Neural progenitor cell (in vitro differentiated cells): Measurements from ENCODE around the gene CDH10. TPM values are rescaled to one million over a fixed set of nuclear protein-coding genes. Genes with fewer than 3 reads are reported as not detected.

Experiments used
- DNase-seq: peaks from one replicate; pipeline ENCODE4 v3.0.0-alpha.2; 2016; ENCODE audit warnings: low spot score
- H2AFZ ChIP-seq: fragments of 200-600 bp; sonication (generic); replicated peaks from 2 replicates; pipeline ENCODE4 v1.6.1; 2016; ENCODE audit warnings: antibody characterized with exemption
- H3F3A ChIP-seq: fragments of 200-600 bp; sonication (generic); 2 replicates; pipeline ENCODE4 v1.6.1; 2016; ENCODE audit warnings: antibody characterized with exemption, low read depth
- H3K27ac ChIP-seq: fragments of 200-600 bp; sonication (generic); 2 replicates; pipeline ENCODE4 v1.5.1; 2016; ENCODE audit warnings: mild to moderate bottlenecking
- H3K27me3 ChIP-seq: fragments of 200-600 bp; sonication (generic); 2 replicates; pipeline ENCODE4 v1.6.1; 2016; ENCODE audit warnings: mild to moderate bottlenecking, moderate library complexity
- H3K36me3 ChIP-seq: fragments of 200-600 bp; sonication (generic); 2 replicates; pipeline ENCODE4 v1.5.1; 2016
- H3K4me1 ChIP-seq: fragments of 200-600 bp; sonication (generic); 2 replicates; pipeline ENCODE4 v1.6.1; 2016; ENCODE audit warnings: mixed run types
- H3K4me2 ChIP-seq: fragments of 200-600 bp; sonication (generic); 2 replicates; pipeline ENCODE4 v1.6.1; 2016
- H3K4me3 ChIP-seq: fragments of 200-600 bp; sonication (generic); 2 replicates; pipeline ENCODE4 v1.5.1; 2016
- H3K79me2 ChIP-seq: fragments of 200-600 bp; sonication (generic); 2 replicates; pipeline ENCODE4 v1.6.1; 2016; ENCODE audit warnings: low read depth
- H3K9ac ChIP-seq: fragments of 200-600 bp; sonication (generic); 2 replicates; pipeline ENCODE4 v1.6.1; 2016
- H3K9me3 ChIP-seq: fragments of 200-600 bp; sonication (generic); 2 replicates; pipeline ENCODE4 v1.5.1; 2016; ENCODE audit warnings: low read depth
- H4K20me1 ChIP-seq: fragments of 200-600 bp; sonication (generic); 2 replicates; pipeline ENCODE4 v1.6.1; 2016; ENCODE audit warnings: low read depth
- H3K27ac Mint-ChIP-seq: 3 replicates; pipeline ENCODE4 v1.8.0; 2021; ENCODE audit warnings: mixed read lengths
- H3K27me3 Mint-ChIP-seq: 2 replicates; pipeline ENCODE4 v1.8.0; 2022; ENCODE audit warnings: low read depth, mild to moderate bottlenecking, inconsistent platforms, moderate library complexity, mixed read lengths; ENCODE audit not compliant: insufficient read depth
- H3K36me3 Mint-ChIP-seq: 3 replicates; pipeline ENCODE4 v1.8.0; 2021; ENCODE audit warnings: mixed read lengths
- H3K4me1 Mint-ChIP-seq: 3 replicates; pipeline ENCODE4 v1.8.0; 2021; ENCODE audit warnings: mixed read lengths
- H3K4me3 Mint-ChIP-seq: 3 replicates; pipeline ENCODE4 v1.8.0; 2021; ENCODE audit warnings: mild to moderate bottlenecking, moderate library complexity, mixed read lengths
- H3K9me3 Mint-ChIP-seq: 3 replicates; pipeline ENCODE4 v1.8.0; 2020; ENCODE audit warnings: mixed read lengths
- EZH2 ChIP-seq: fragments of 200-600 bp; sonication (generic); IDR thresholded peaks from 2 replicates; pipeline ENCODE4 v1.6.1; 2017; ENCODE audit warnings: antibody characterized with exemption, mild to moderate bottlenecking, moderate library complexity
- EZH2phosphoT487 ChIP-seq: fragments of 200-600 bp; sonication (generic); IDR thresholded peaks from 2 replicates; pipeline ENCODE4 v1.6.1; 2017; ENCODE audit warnings: antibody characterized with exemption
- total RNA-seq: library from RNA; depleted of rRNA; stranded (reverse); fragments of >200 nt; gene quantifications from 2 replicates; pipeline ENCODE4 v1.2.3, GENCODE V29; 2015; ENCODE audit warnings: low replicate concordance
- TF ChIP-seq, protein P1 (sequence below): fragments of 200-600 bp; sonication (generic); IDR thresholded peaks from 2 replicates; pipeline ENCODE4 v1.5.1; 2017; ENCODE audit warnings: antibody characterized with exemption, mild to moderate bottlenecking

CDH10 gene
- total RNA-seq, 1 donor from 2014 or later, result 0.19 TPM

DNA sequence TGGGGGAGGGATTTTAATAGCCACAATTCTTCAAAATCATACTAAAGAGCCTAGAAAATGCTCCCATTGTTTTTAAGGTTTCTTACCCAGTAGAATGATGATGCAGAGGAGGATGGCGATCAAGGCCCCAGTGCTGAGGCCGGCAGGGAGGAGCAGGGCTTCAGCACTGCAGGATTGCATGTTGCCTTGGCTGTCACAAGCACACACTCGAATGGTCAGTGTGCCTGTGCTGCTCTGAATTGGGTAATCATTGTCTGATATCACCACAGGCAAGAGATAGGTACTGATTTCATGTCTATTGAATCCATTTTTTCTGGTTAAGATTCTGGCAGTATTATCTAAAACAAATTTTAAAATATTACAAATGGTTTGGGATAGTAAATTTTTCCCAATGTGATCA, 153.3 kb downstream of the CDH10 start:
- peak; percentile 5 for DNase-seq
- H3K27me3 ChIP-seq, result no peaks in the 10 kb centered on the region
- H3K9ac ChIP-seq, result no peak overlapping the region
- no peaks in the 10 kb centered on the region for H3K9me3 ChIP-seq
- H3K4me3 Mint-ChIP-seq, result no peak overlapping the region
- H3F3A ChIP-seq, result no peaks in the 10 kb centered on the region
- H3K9me3 Mint-ChIP-seq, result no peaks in the 10 kb centered on the region
- H3K4me3 ChIP-seq, result no peak overlapping the region
- no peak overlapping the region for H2AFZ ChIP-seq
- no peak overlapping the region for H3K27ac ChIP-seq
- no peaks in the 10 kb centered on the region for H3K79me2 ChIP-seq
- no peaks in the 10 kb centered on the region for H3K36me3 ChIP-seq
- H3K27ac Mint-ChIP-seq, result no peak overlapping the region
- H3K4me2 ChIP-seq, result no peak overlapping the region
- H3K4me1 Mint-ChIP-seq, result peaks cover 6% of the 10 kb centered on the region
- H4K20me1 ChIP-seq, result no peaks in the 10 kb centered on the region
- H3K27me3 Mint-ChIP-seq, result no peaks in the 10 kb centered on the region
- no peak for TF ChIP-seq EZH2
- TF ChIP-seq EZH2phosphoT487, result no peak
- TF ChIP-seq, protein P1, sequence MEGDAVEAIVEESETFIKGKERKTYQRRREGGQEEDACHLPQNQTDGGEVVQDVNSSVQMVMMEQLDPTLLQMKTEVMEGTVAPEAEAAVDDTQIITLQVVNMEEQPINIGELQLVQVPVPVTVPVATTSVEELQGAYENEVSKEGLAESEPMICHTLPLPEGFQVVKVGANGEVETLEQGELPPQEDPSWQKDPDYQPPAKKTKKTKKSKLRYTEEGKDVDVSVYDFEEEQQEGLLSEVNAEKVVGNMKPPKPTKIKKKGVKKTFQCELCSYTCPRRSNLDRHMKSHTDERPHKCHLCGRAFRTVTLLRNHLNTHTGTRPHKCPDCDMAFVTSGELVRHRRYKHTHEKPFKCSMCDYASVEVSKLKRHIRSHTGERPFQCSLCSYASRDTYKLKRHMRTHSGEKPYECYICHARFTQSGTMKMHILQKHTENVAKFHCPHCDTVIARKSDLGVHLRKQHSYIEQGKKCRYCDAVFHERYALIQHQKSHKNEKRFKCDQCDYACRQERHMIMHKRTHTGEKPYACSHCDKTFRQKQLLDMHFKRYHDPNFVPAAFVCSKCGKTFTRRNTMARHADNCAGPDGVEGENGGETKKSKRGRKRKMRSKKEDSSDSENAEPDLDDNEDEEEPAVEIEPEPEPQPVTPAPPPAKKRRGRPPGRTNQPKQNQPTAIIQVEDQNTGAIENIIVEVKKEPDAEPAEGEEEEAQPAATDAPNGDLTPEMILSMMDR, result no peak
- H3K4me1 ChIP-seq, result no peaks in the 10 kb centered on the region
- peaks cover 10% of the 10 kb centered on the region for H3K36me3 Mint-ChIP-seq

DNA sequence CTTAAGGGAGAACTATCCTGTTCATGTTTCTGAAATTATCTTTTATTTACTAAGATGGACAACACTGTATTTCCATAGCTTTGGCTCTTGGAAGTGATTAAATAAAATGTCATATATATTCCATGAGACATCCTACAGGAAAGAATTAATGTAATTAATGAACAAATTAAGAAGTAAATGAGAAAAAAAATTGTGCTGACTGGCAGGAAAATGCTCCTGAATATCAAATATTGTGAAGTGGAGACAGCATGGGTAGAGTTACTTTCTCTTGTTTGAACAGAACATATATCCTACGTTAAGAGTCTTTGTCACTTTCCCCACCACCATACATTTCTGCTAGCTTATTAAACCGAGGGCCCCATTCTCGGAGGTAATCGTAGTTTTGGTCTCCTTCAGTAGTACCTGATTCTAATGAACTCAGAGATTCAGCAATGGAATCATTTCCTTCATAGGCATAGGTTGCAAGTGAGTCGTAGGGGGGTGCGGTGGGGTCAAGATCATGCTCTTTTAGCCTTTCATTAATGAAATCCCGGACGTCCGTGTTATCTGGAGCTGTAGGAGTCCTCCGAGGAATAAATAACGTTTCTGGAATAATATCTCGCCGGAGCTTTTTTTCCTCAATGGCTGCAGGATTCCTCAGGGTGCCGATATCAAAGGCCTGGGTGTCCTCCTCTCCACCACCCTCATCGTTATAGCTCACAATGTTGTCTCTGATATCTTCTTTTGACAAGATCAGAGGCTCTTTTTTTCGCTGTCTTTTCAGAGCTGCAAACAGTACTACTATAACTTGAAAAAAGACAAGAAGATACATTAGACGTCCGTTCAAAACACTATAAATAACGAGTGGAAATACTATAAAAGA, 157.2 kb downstream of the CDH10 start:
- H3K4me1 Mint-ChIP-seq, result peaks cover 4% of the 10 kb centered on the region
- H3K9me3 ChIP-seq, result no peaks in the 10 kb centered on the region
- H3K4me3 ChIP-seq, result no peak overlapping the region
- H3K27ac ChIP-seq, result no peak overlapping the region
- no peak overlapping the region for H3K9ac ChIP-seq
- peaks cover 8% of the 10 kb centered on the region for H3K36me3 Mint-ChIP-seq
- no peaks in the 10 kb centered on the region for H3K4me1 ChIP-seq
- H3F3A ChIP-seq, result no peaks in the 10 kb centered on the region
- H3K4me2 ChIP-seq, result no peak overlapping the region
- TF ChIP-seq, protein P1, result no peak
- TF ChIP-seq EZH2 (no peak), EZH2phosphoT487 (no peak)
- no peaks in the 10 kb centered on the region for H4K20me1 ChIP-seq
- H3K9me3 Mint-ChIP-seq, result no peaks in the 10 kb centered on the region
- H3K27me3 ChIP-seq, result no peaks in the 10 kb centered on the region
- no peak overlapping the region for H2AFZ ChIP-seq
- no peaks in the 10 kb centered on the region for H3K27me3 Mint-ChIP-seq
- no peak for DNase-seq
- H3K27ac Mint-ChIP-seq, result no peak overlapping the region
- H3K36me3 ChIP-seq, result no peaks in the 10 kb centered on the region
- H3K79me2 ChIP-seq, result no peaks in the 10 kb centered on the region
- no peak overlapping the region for H3K4me3 Mint-ChIP-seq

DNA sequence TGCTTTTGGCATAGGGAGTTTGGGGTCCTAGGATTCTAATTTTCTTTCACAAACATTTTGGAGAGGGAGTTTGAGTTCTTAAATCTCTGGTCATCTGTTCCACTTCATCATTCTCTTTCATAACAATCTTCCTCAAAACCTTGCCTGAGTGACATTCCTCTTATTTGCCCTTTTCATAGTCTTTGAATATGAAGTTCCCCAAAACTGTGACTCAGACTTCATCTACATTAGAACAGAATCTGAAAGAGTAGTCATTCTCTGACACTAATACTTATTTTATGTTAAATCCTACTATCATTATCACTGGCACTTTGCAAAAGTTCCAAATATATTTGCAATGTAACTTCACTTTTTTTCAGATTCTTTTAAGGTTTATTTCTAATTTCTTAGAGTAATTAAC, 163.8 kb downstream of the CDH10 start:
- no peak overlapping the region for H3K9ac ChIP-seq
- H2AFZ ChIP-seq, result no peak overlapping the region
- H3K36me3 ChIP-seq, result peaks cover 5% of the 10 kb centered on the region
- no peaks in the 10 kb centered on the region for H3K4me1 Mint-ChIP-seq
- H3K4me3 ChIP-seq, result no peak overlapping the region
- no peaks in the 10 kb centered on the region for H3K9me3 Mint-ChIP-seq
- H4K20me1 ChIP-seq, result no peaks in the 10 kb centered on the region
- H3K27me3 ChIP-seq, result no peaks in the 10 kb centered on the region
- no peak overlapping the region for H3K4me2 ChIP-seq
- no peaks in the 10 kb centered on the region for H3K4me1 ChIP-seq
- no peaks in the 10 kb centered on the region for H3F3A ChIP-seq
- TF ChIP-seq EZH2 (no peak), EZH2phosphoT487 (no peak)
- TF ChIP-seq, protein P1, result no peak
- no peaks in the 10 kb centered on the region for H3K79me2 ChIP-seq
- no peaks in the 10 kb centered on the region for H3K27me3 Mint-ChIP-seq
- no peak overlapping the region for H3K27ac ChIP-seq
- H3K27ac Mint-ChIP-seq, result no peak overlapping the region
- no peak for DNase-seq
- H3K36me3 Mint-ChIP-seq, result no peaks in the 10 kb centered on the region
- H3K4me3 Mint-ChIP-seq, result no peak overlapping the region
- peaks cover 4% of the 10 kb centered on the region for H3K9me3 ChIP-seq
